H9 (cell line): ENCODE measurements around the gene MYO10. TPM values are rescaled to one million over a fixed set of nuclear protein-coding genes. Genes with fewer than 3 reads are reported as not detected.

Source experiments
- DNase-seq: peaks from one replicate; pipeline ENCODE4 v3.0.0-alpha.2; 2017
- H2AFZ ChIP-seq: one replicate; pipeline ENCODE4 v1.6.1; 2013; ENCODE audit warnings: mild to moderate bottlenecking, low read length, control low read depth, moderate library complexity
- H2AK5ac ChIP-seq: 2 replicates; pipeline ENCODE4 v1.6.1; 2013; ENCODE audit warnings: low read length, control low read depth, mixed read lengths; ENCODE audit not compliant: insufficient read length
- H2BK120ac ChIP-seq: one replicate; pipeline ENCODE4 v1.6.1; 2013; ENCODE audit warnings: low read depth, mild to moderate bottlenecking, low read length, control low read depth, inconsistent platforms; ENCODE audit not compliant: poor library complexity, severe bottlenecking
- H2BK12ac ChIP-seq: 2 replicates; pipeline ENCODE4 v1.6.1; 2013; ENCODE audit warnings: low read length, control low read depth, mixed read lengths, low read depth; ENCODE audit not compliant: insufficient read length
- H2BK15ac ChIP-seq: 2 replicates; pipeline ENCODE4 v1.6.1; 2013; ENCODE audit warnings: low read depth, low read length, control low read depth
- H2BK20ac ChIP-seq: one replicate; pipeline ENCODE4 v1.6.1; 2013; ENCODE audit warnings: low read depth, mild to moderate bottlenecking, low read length, control low read depth, inconsistent platforms; ENCODE audit not compliant: poor library complexity, severe bottlenecking
- H2BK5ac ChIP-seq: 2 replicates; pipeline ENCODE4 v1.6.1; 2013; ENCODE audit warnings: low read length, control low read depth, mixed read lengths; ENCODE audit not compliant: insufficient read length
- H3K14ac ChIP-seq: 2 replicates; pipeline ENCODE4 v1.6.1; 2013; ENCODE audit warnings: low read length, control low read depth; ENCODE audit not compliant: insufficient read depth
- H3K18ac ChIP-seq: 2 replicates; pipeline ENCODE4 v1.6.1; 2013; ENCODE audit warnings: low read depth, mild to moderate bottlenecking, mixed read lengths, low read length, control low read depth; ENCODE audit not compliant: insufficient read length
- H3K23ac ChIP-seq: 2 replicates; pipeline ENCODE4 v1.6.1; 2013; ENCODE audit warnings: low read length, control low read depth, mixed read lengths, low read depth; ENCODE audit not compliant: insufficient read length
- H3K23me2 ChIP-seq: 2 replicates; pipeline ENCODE4 v1.6.1; 2013; ENCODE audit warnings: low read depth, mild to moderate bottlenecking, mixed read lengths, low read length, control low read depth; ENCODE audit not compliant: insufficient read length, poor library complexity, severe bottlenecking
- H3K27ac ChIP-seq: 2 replicates; pipeline ENCODE4 v1.5.1; 2013; ENCODE audit warnings: low read length, control low read depth, mixed read lengths, low read depth; ENCODE audit not compliant: insufficient read length
- H3K27me3 ChIP-seq: 2 replicates; pipeline ENCODE4 v1.6.1; 2013; ENCODE audit warnings: low read length, control low read depth, inconsistent platforms; ENCODE audit not compliant: insufficient read depth
- H3K4ac ChIP-seq: 2 replicates; pipeline ENCODE4 v1.6.1; 2013; ENCODE audit warnings: low read depth, mild to moderate bottlenecking, control low read depth, inconsistent platforms, low read length, moderate library complexity
- H3K4me1 ChIP-seq: 2 replicates; pipeline ENCODE4 v1.6.1; 2013; ENCODE audit warnings: low read length, control low read depth, inconsistent platforms; ENCODE audit not compliant: insufficient read depth
- H3K4me2 ChIP-seq: 2 replicates; pipeline ENCODE4 v1.6.1; 2013; ENCODE audit warnings: low read length, control low read depth, mixed read lengths; ENCODE audit not compliant: insufficient read length, insufficient read depth
- H3K56ac ChIP-seq: 2 replicates; pipeline ENCODE4 v1.6.1; 2013; ENCODE audit warnings: low read depth, mild to moderate bottlenecking, mixed read lengths, low read length, control low read depth; ENCODE audit not compliant: insufficient read length
- H3K79me1 ChIP-seq: 2 replicates; pipeline ENCODE4 v1.6.1; 2013; ENCODE audit warnings: low read depth, mild to moderate bottlenecking, moderate library complexity, low read length, control low read depth, inconsistent platforms; ENCODE audit not compliant: insufficient read depth, poor library complexity, severe bottlenecking
- H3K79me2 ChIP-seq: 2 replicates; pipeline ENCODE4 v1.6.1; 2013; ENCODE audit warnings: low read length, control low read depth, inconsistent platforms; ENCODE audit not compliant: insufficient read depth
- H3K9ac ChIP-seq: 2 replicates; pipeline ENCODE4 v1.6.1; 2013; ENCODE audit warnings: low read length, control low read depth, mixed read lengths; ENCODE audit not compliant: insufficient read length; ENCODE audit errors: extremely low read depth
- H3K9me3 ChIP-seq: one replicate; pipeline ENCODE4 v1.6.1; 2013; ENCODE audit warnings: low read depth, low read length, inconsistent platforms; ENCODE audit not compliant: control insufficient read depth
- H3T11ph ChIP-seq: one replicate; pipeline ENCODE4 v1.6.1; 2013; ENCODE audit warnings: mild to moderate bottlenecking, low read length, control low read depth, inconsistent platforms
- H4K20me1 ChIP-seq: one replicate; pipeline ENCODE4 v1.6.1; 2013; ENCODE audit not compliant: control insufficient read depth, insufficient read length, insufficient read depth
- H4K5ac ChIP-seq: 2 replicates; pipeline ENCODE4 v1.6.1; 2013; ENCODE audit warnings: low read depth, mild to moderate bottlenecking, mixed read lengths, low read length, control low read depth; ENCODE audit not compliant: insufficient read length
- H4K8ac ChIP-seq: replicated peaks from 2 replicates; pipeline ENCODE4 v1.6.1; 2013; ENCODE audit warnings: low read length, control low read depth, mixed read lengths, low read depth; ENCODE audit not compliant: insufficient read length
- H4K91ac ChIP-seq: 2 replicates; pipeline ENCODE4 v1.6.1; 2013; ENCODE audit warnings: low read depth, mild to moderate bottlenecking, moderate library complexity, mixed read lengths, low read length, control low read depth; ENCODE audit not compliant: insufficient read length
- H3K27ac Mint-ChIP-seq, 3 experiments: 2 replicates in 2 of 3; 3 replicates in 1 of 3; pipeline ENCODE4 v1.8.0; 2020 to 2021; ENCODE audit warnings: mixed read lengths in 3 of 3, mild to moderate bottlenecking in 1 of 3, moderate library complexity in 1 of 3
- H3K27me3 Mint-ChIP-seq: 2 replicates; pipeline ENCODE4 v1.8.0; 2021; ENCODE audit warnings: low read depth, mild to moderate bottlenecking, moderate library complexity, mixed read lengths
- H3K36me3 Mint-ChIP-seq, 3 experiments: 2 replicates in 2 of 3; 3 replicates in 1 of 3; pipeline ENCODE4 v1.8.0; 2020 to 2021; ENCODE audit warnings: low read depth in 3 of 3, mixed read lengths in 3 of 3; ENCODE audit not compliant: insufficient read depth in 1 of 3
- H3K4me1 Mint-ChIP-seq, 2 experiments: 2 replicates each; pipeline ENCODE4 v1.8.0; 2020; ENCODE audit warnings: mixed read lengths in 2 of 2
- H3K4me3 Mint-ChIP-seq, 2 experiments: 2 replicates in 1 of 2; 3 replicates in 1 of 2; pipeline ENCODE4 v1.8.0; 2020 to 2021; ENCODE audit warnings: mild to moderate bottlenecking in 2 of 2, mixed read lengths in 2 of 2, moderate library complexity in 1 of 2
- H3K9me3 Mint-ChIP-seq, 2 experiments: 2 replicates in 1 of 2; 3 replicates in 1 of 2; pipeline ENCODE4 v1.8.0; 2020; ENCODE audit warnings: mild to moderate bottlenecking in 2 of 2, mixed read lengths in 2 of 2, moderate library complexity in 1 of 2
- CTCF ChIP-seq: fragments of 200-600 bp; sonication (generic); conservative IDR thresholded peaks from 3 replicates; pipeline ENCODE4 v1.8.0; 2021; ENCODE audit warnings: antibody characterized with exemption, mild to moderate bottlenecking
- WGBS: extraction: QIAGEN DNeasy Blood & Tissue Kit; methylation state at CpG from one replicate; pipeline ENCODE4 v1.1.7; 2013; ENCODE audit warnings: missing lambda C conversion rate, low lambda C conversion rate, mixed read lengths; ENCODE audit not compliant: insufficient read length; ENCODE audit errors: extremely low coverage; 5-methylcytosine and 5-hydroxymethylcytosine counted together
- total RNA-seq: library from RNA; stranded (reverse); gene quantifications from 2 replicates; pipeline ENCODE4 v1.2.1, GENCODE V29; 2021

The MYO10 gene
- total RNA-seq, 1 experiment from 2014 or later: 127 TPM

GRCh38 chr5:16695779-16696178, 240.3 kb downstream of the MYO10 start:
- DNase-seq: no peak
- peaks cover 43 to 92% (median 85%) of the 10 kb centered on the region in 3 experiments for H3K36me3 Mint-ChIP-seq

More at GRCh38 chr5:16695779-16696178, 240.3 kb downstream of the MYO10 start:
- Histone ChIP-seq H3K9ac (no peak overlapping the region), H3K27me3 (no peaks in the 10 kb centered on the region), H2BK15ac (no peak overlapping the region), H2AK5ac (no peak overlapping the region), H3K4ac (no peak overlapping the region), H4K8ac (no peak overlapping the region), H3T11ph (no peak overlapping the region), H2BK120ac (no peak overlapping the region), H3K9me3 (no peaks in the 10 kb centered on the region), H4K20me1 (no peaks in the 10 kb centered on the region), H3K18ac (no peak overlapping the region), H2BK5ac (no peak overlapping the region), H3K4me2 (no peak overlapping the region), H3K79me2 (peaks cover 5% of the 10 kb centered on the region; the same call in 1 of the 2 replicates), H3K27ac (no peak overlapping the region), H2BK20ac (no peak overlapping the region), H3K4me1 (no peaks in the 10 kb centered on the region), H2BK12ac (no peak overlapping the region), H3K23me2 (no peaks in the 10 kb centered on the region), H3K79me1 (peaks cover 7% of the 10 kb centered on the region), H3K14ac (no peak overlapping the region), H2AFZ (no peak overlapping the region), H4K91ac (no peak overlapping the region), H3K23ac (no peak overlapping the region), H3K56ac (no peak overlapping the region), H4K5ac (no peak overlapping the region)
- TF ChIP-seq CTCF: no peak
- Mint-ChIP-seq H3K4me3 (no peak overlapping the region), H3K27ac (peak overlapping the region in 1 of 3 experiments; percentile 72; a peak in 1 of 7 replicates), H3K4me1 (peaks cover 5 to 12% of the 10 kb centered on the region in 2 experiments), H3K27me3 (no peaks in the 10 kb centered on the region), H3K9me3 (0 out of 5 replicates have a peak, but pooled peaks cover 0 to 2% of the 10 kb centered on the region in 2 experiments)
- no CpG with 5 or more reads among the region's 4 CpGs for WGBS
